Tibial nerve (tissue), 4 donors: ENCODE measurements around the gene ASZ1. TPM values are rescaled to one million over a fixed set of nuclear protein-coding genes. Genes with fewer than 3 reads are reported as not detected.
"Not testable (repeated sequence)": the region's sequence is repeated elsewhere in the genome, so short reads cannot be mapped to it uniquely, and the experiment has no call there.

ENCODE experiments used
- DNase-seq, 2 donors: peaks; one replicate each; pipeline ENCODE4 v3.0.0-alpha.2; 2019; ENCODE audit warnings: low spot score in 2 of 2
- H3K27ac ChIP-seq, 4 donors: fragments of 200-600 bp; sonication (generic) in 3 of 4; one replicate each; pipeline ENCODE4 v1.5.1; 2017 to 2019; ENCODE audit warnings: mild to moderate bottlenecking in 1 of 4
- H3K27me3 ChIP-seq, 2 donors: fragments of 200-600 bp; sonication (generic) in 1 of 2; one replicate each; pipeline versions ENCODE4 v1.5.1 to v1.6.0; 2017 to 2019
- H3K36me3 ChIP-seq, 3 donors: fragments of 200-600 bp; sonication (generic); one replicate each; pipeline ENCODE4 v1.5.1; 2018 to 2019
- H3K4me1 ChIP-seq, 4 donors: fragments of 200-600 bp; sonication (generic) in 3 of 4; one replicate each; pipeline ENCODE4 v1.5.1; 2017 to 2019
- H3K4me3 ChIP-seq, 4 donors: fragments of 200-600 bp; sonication (generic) in 3 of 4; one replicate each; pipeline ENCODE4 v1.5.1; 2017 to 2019; ENCODE audit warnings: mild to moderate bottlenecking in 1 of 4, moderate library complexity in 1 of 4
- H3K9me3 ChIP-seq, 4 donors: fragments of 200-600 bp; sonication (generic) in 3 of 4; one replicate each; pipeline ENCODE4 v1.5.1; 2017 to 2019
- EP300 ChIP-seq, 2 donors: sonication (generic); formaldehyde crosslinking; IDR thresholded peaks; one replicate each; pipeline ENCODE4 v1.6.1; 2017; ENCODE audit warnings: antibody characterized with exemption in 2 of 2, mild to moderate bottlenecking in 1 of 2
- POLR2A ChIP-seq, 2 donors: fragments of 450-650 bp; IDR thresholded peaks; one replicate each; pipeline ENCODE4 v1.6.1; 2017; ENCODE audit warnings: antibody characterized with exemption in 2 of 2, mild to moderate bottlenecking in 2 of 2, moderate library complexity in 2 of 2
- WGBS, 2 donors: methylation state at CpG; one replicate each; pipeline ENCODE4 v1.1.5; 2018; 5-methylcytosine and 5-hydroxymethylcytosine counted together
- total RNA-seq, 4 donors: library from RNA; depleted of rRNA; stranded (reverse); fragments of >200 nt; gene quantifications; one replicate each; pipeline ENCODE4 v1.1.0, GENCODE V29; 2016
- TF ChIP-seq, protein P1 (sequence below), 5 experiments: fragments of 200-600 bp in 3 of 5; fragments of 450-650 bp in 2 of 5; sonication (generic) in 3 of 5; IDR thresholded peaks; one replicate each; pipeline ENCODE4 v1.5.1; 2016 to 2019; ENCODE audit warnings: antibody characterized with exemption in 5 of 5, mild to moderate bottlenecking in 3 of 5, moderate library complexity in 2 of 5

ASZ1 gene
- total RNA-seq, 4 donors from 2014 or later, result not detected

GRCh38 chr7:117444646-117445045, 17.4 kb upstream of the ASZ1 start:
- no peaks in the 10 kb centered on the region for H3K4me1 ChIP-seq
- 34 to 40% methylated on average over 1 of the region's 1 CpG for WGBS, 2 donors
- TF ChIP-seq POLR2A (IDR thresholded peaks at IDR 0.05) (no peak), EP300 (IDR thresholded peaks at IDR 0.05) (no peak)
- TF ChIP-seq, protein P1, sequence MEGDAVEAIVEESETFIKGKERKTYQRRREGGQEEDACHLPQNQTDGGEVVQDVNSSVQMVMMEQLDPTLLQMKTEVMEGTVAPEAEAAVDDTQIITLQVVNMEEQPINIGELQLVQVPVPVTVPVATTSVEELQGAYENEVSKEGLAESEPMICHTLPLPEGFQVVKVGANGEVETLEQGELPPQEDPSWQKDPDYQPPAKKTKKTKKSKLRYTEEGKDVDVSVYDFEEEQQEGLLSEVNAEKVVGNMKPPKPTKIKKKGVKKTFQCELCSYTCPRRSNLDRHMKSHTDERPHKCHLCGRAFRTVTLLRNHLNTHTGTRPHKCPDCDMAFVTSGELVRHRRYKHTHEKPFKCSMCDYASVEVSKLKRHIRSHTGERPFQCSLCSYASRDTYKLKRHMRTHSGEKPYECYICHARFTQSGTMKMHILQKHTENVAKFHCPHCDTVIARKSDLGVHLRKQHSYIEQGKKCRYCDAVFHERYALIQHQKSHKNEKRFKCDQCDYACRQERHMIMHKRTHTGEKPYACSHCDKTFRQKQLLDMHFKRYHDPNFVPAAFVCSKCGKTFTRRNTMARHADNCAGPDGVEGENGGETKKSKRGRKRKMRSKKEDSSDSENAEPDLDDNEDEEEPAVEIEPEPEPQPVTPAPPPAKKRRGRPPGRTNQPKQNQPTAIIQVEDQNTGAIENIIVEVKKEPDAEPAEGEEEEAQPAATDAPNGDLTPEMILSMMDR (IDR thresholded peaks at IDR 0.05), result no peak
- DNase-seq, result no peak
- H3K36me3 ChIP-seq, result no peaks in the 10 kb centered on the region
- peaks cover 0 to 10% (median 0%) of the 10 kb centered on the region in 4 donors for H3K9me3 ChIP-seq
- H3K27ac ChIP-seq, result no peak overlapping the region
- H3K4me3 ChIP-seq, result no peak overlapping the region
- H3K27me3 ChIP-seq, result no peaks in the 10 kb centered on the region

- H3K4me1 ChIP-seq, result no peaks in the 10 kb centered on the region
- no peak overlapping the region for H3K27ac ChIP-seq
- H3K36me3 ChIP-seq, result no peaks in the 10 kb centered on the region
- H3K9me3 ChIP-seq, result no peaks in the 10 kb centered on the region
- H3K27me3 ChIP-seq, result no peaks in the 10 kb centered on the region
- no peak for DNase-seq
- WGBS, 2 donors, result 43 to 48% methylated on average over 2 of the region's 2 CpGs
- TF ChIP-seq, protein P1 (IDR thresholded peaks at IDR 0.05), result no peak
- TF ChIP-seq POLR2A (IDR thresholded peaks at IDR 0.05) (no peak), EP300 (IDR thresholded peaks at IDR 0.05) (no peak)
- no peak overlapping the region for H3K4me3 ChIP-seq
Measured at GRCh38 chr7:117435475-117436043, 8.3 kb upstream of the ASZ1 start.

- Histone ChIP-seq H3K27ac (no peak overlapping the region), H3K4me3 (no peak overlapping the region), H3K36me3 (no peaks in the 10 kb centered on the region), H3K4me1 (no peaks in the 10 kb centered on the region), H3K9me3 (no peaks in the 10 kb centered on the region), H3K27me3 (no peaks in the 10 kb centered on the region)
- no peak for DNase-seq
- TF ChIP-seq POLR2A (IDR thresholded peaks at IDR 0.05) (no peak), EP300 (IDR thresholded peaks at IDR 0.05) (no peak)
- TF ChIP-seq, protein P1 (IDR thresholded peaks at IDR 0.05), result no peak
- 84 to 90% methylated on average over 3 of the region's 3 CpGs for WGBS, 2 donors
Measured at GRCh38 chr7:117424090-117424829, 3.0 kb downstream of the ASZ1 start.

GRCh38 chr7:117414591-117414990, 12.7 kb downstream of the ASZ1 start:
- H3K4me3 ChIP-seq, DNase-seq, H3K4me1 ChIP-seq, H3K27ac ChIP-seq, H3K27me3 ChIP-seq, H3K36me3 ChIP-seq, H3K9me3 ChIP-seq: not testable (repeated sequence)
- 96 to 98% methylated on average over 1 of the region's 1 CpG for WGBS, 2 donors

- Histone ChIP-seq H3K9me3 (no peaks in the 10 kb centered on the region), H3K4me1 (no peaks in the 10 kb centered on the region), H3K36me3 (no peaks in the 10 kb centered on the region), H3K4me3 (no peak overlapping the region), H3K27me3 (no peaks in the 10 kb centered on the region), H3K27ac (no peak overlapping the region)
- 65 to 69% methylated on average over 3 of the region's 3 CpGs for WGBS, 2 donors
- DNase-seq, result no peak
- TF ChIP-seq, protein P1 (IDR thresholded peaks at IDR 0.05), result no peak
- TF ChIP-seq POLR2A (IDR thresholded peaks at IDR 0.05), result no peak
- TF ChIP-seq EP300 (IDR thresholded peaks at IDR 0.05), result no peak
Measured at GRCh38 chr7:117412946-117413559, 14.2 kb downstream of the ASZ1 start.
